HepG2 (cell line): ENCODE measurements around the gene MED19. TPM values are rescaled to one million over a fixed set of nuclear protein-coding genes. Genes with fewer than 3 reads are reported as not detected.

Source experiments
- ATAC-seq: fragments of 200-7000 bp; cut with Tn5 transposase; 3 replicates; pipeline ENCODE4 v1.9.1; 2020; ENCODE audit warnings: mild to moderate bottlenecking, moderate library complexity
- BruUV-seq: library from RNA; stranded (reverse); fragments of 400-500 nt; replicated peaks from 2 replicates; lab custom pipeline; 2021; lab: Mats Ljungman, UMichigan
- CTCF ChIA-PET: fragments of 300-600 bp; formaldehyde crosslinking; extraction: SDS; loops from one replicate; lab custom pipeline; 2021; ENCODE audit warnings: low total read pairs, inconsistent platforms, low intra/inter-chr PET ratio; lab: Yijun Ruan, JAX
- POLR2A ChIA-PET: fragments of 350-600 bp; sonication (Branson Sonifier 250); formaldehyde crosslinking; loops from one replicate; lab custom pipeline; 2020; ENCODE audit warnings: antibody characterized with exemption, inconsistent platforms; lab: Yijun Ruan, JAX
- DNase-seq: peaks from one replicate; pipeline ENCODE4 v3.0.0-alpha.2; 2015; ENCODE audit warnings: low spot score
- FAIRE-seq: peaks from 3 replicates; lab custom pipeline; 2011; peaks lifted over from hg19 to GRCh38; lab: Jason Lieb, UNC
- H2AFZ ChIP-seq: one replicate; pipeline ENCODE4 v1.6.1; 2011; ENCODE audit warnings: low read length, inconsistent platforms
- H3K27ac ChIP-seq: fragments of 300-600 bp; 3 replicates; pipeline ENCODE4 v1.8.0; 2011; ENCODE audit warnings: mixed run types, mild to moderate bottlenecking, mixed read lengths, low read length, inconsistent platforms; ENCODE audit not compliant: insufficient read depth; ENCODE audit errors: extremely low read length
- H3K27me3 ChIP-seq, 2 experiments: fragments of 200-600 bp in 1 of 2; 2 replicates in 1 of 2; 3 replicates in 1 of 2; pipeline versions ENCODE4 v1.6.0 to v1.8.0; 2011; ENCODE audit warnings: low read length in 2 of 2, mild to moderate bottlenecking in 2 of 2, moderate library complexity in 2 of 2, inconsistent platforms in 1 of 2; ENCODE audit not compliant: insufficient read depth in 2 of 2, control insufficient read depth in 1 of 2
- H3K36me3 ChIP-seq, 2 experiments: fragments of 200-600 bp in 1 of 2; replicated peaks in 1 of 2; 2 replicates in 1 of 2; 3 replicates in 1 of 2; pipeline versions ENCODE4 v1.5.1 to v1.8.0; 2011; ENCODE audit warnings: low read length in 2 of 2, inconsistent platforms in 1 of 2; ENCODE audit not compliant: insufficient read depth in 2 of 2, control insufficient read depth in 1 of 2
- H3K4me1 ChIP-seq: 2 replicates; pipeline ENCODE4 v1.5.1; 2012; ENCODE audit warnings: low read length, inconsistent platforms; ENCODE audit not compliant: insufficient read depth
- H3K4me2 ChIP-seq: 2 replicates; pipeline ENCODE4 v1.6.0; 2011; ENCODE audit warnings: low read depth, low read length, inconsistent platforms
- H3K4me3 ChIP-seq, 3 experiments: fragments of 200-600 bp in 1 of 3; sonication (generic), shearing (Covaris generic) in 1 of 3; replicated peaks in 1 of 3; 2 replicates each; pipeline ENCODE4 v1.5.1; 2011 to 2016; ENCODE audit warnings: low read length in 3 of 3, inconsistent platforms in 2 of 3, low read depth in 2 of 3, mild to moderate bottlenecking in 2 of 3, control low read depth in 1 of 3, mixed read lengths in 1 of 3; ENCODE audit not compliant: insufficient read depth in 1 of 3
- H3K79me2 ChIP-seq: one replicate; pipeline ENCODE4 v1.6.1; 2011; ENCODE audit warnings: low read length, inconsistent platforms; ENCODE audit not compliant: insufficient read depth
- H3K9ac ChIP-seq: 2 replicates; pipeline ENCODE4 v1.6.0; 2011; ENCODE audit warnings: mild to moderate bottlenecking, low read depth, low read length, inconsistent platforms; ENCODE audit not compliant: insufficient read depth
- H3K9me3 ChIP-seq: 2 replicates; pipeline ENCODE4 v1.5.1; 2012; ENCODE audit warnings: mild to moderate bottlenecking, low read length
- H4K20me1 ChIP-seq: 2 replicates; pipeline ENCODE4 v1.6.0; 2011; ENCODE audit warnings: inconsistent platforms, mild to moderate bottlenecking, low read length, moderate library complexity; ENCODE audit not compliant: insufficient read depth
- FOSL1 ChIP-seq: sonication (generic); formaldehyde crosslinking; IDR thresholded peaks from 2 replicates; pipeline ENCODE4 v1.9.0; 2021; ENCODE audit warnings: missing genetic modification reagents, borderline replicate concordance
- SOX13 ChIP-seq, 3 experiments: fragments of 450-650 bp in 1 of 3; sonication (generic) in 1 of 3; formaldehyde crosslinking in 1 of 3; IDR thresholded peaks in 2 of 3; conservative IDR thresholded peaks in 1 of 3; 2 replicates each; pipeline versions ENCODE4 v1.5.0 to v1.6.1; 2016 to 2020; ENCODE audit warnings: antibody characterized with exemption in 1 of 3, mild to moderate bottlenecking in 1 of 3, missing compliant biosample characterization in 1 of 3, missing genetic modification reagents in 1 of 3, moderate library complexity in 1 of 3
- TOPORS ChIP-seq: sonication (generic); formaldehyde crosslinking; IDR thresholded peaks from 2 replicates; pipeline ENCODE4 v1.8.0; 2023; ENCODE audit warnings: mild to moderate bottlenecking, missing genetic modification reagents
- USF2 ChIP-seq, 2 experiments: sonication (generic) in 1 of 2; formaldehyde crosslinking in 1 of 2; IDR thresholded peaks; 2 replicates each; pipeline versions ENCODE4 v1.5.1 to v1.6.1; 2011 to 2020; ENCODE audit warnings: borderline replicate concordance in 1 of 2, low read depth in 1 of 2, low read length in 1 of 2, mild to moderate bottlenecking in 1 of 2, missing genetic modification reagents in 1 of 2, moderate library complexity in 1 of 2
- YEATS4 ChIP-seq: sonication (generic); formaldehyde crosslinking; IDR thresholded peaks from 2 replicates; pipeline ENCODE4 v1.4.0; 2020; ENCODE audit warnings: missing genetic modification reagents, borderline replicate concordance
- ZFP37 ChIP-seq: sonication (generic); formaldehyde crosslinking; IDR thresholded peaks from 2 replicates; pipeline ENCODE4 v1.4.0; 2020; ENCODE audit warnings: missing genetic modification reagents, borderline replicate concordance
- ZNF225 ChIP-seq: sonication (generic); formaldehyde crosslinking; IDR thresholded peaks from 2 replicates; pipeline ENCODE4 v1.4.0; 2020; ENCODE audit warnings: mild to moderate bottlenecking, missing genetic modification reagents
- WGBS: methylation state at CpG from one replicate; pipeline ENCODE4 v1.1.6; 2017; ENCODE audit warnings: low lambda C conversion rate; 5-methylcytosine and 5-hydroxymethylcytosine counted together
- in situ Hi-C: cut with HindIII; loops from 2 replicates; pipeline ENCODE4 v1.10.0; 2017; ENCODE audit warnings: low pct_unique_long_range_greater_than_20kb; ENCODE audit not compliant: extremely low pct_ligation_motif_present
- intact Hi-C: fragments of 100-400 bp; cut with micrococcal nuclease; formaldehyde crosslinking; loops from one replicate; pipeline ENCODE4 v1.10.0; 2022; ENCODE audit not compliant: unreplicated experiment
- polyA plus RNA-seq, 8 experiments: library from polyadenylated mRNA; depleted of rRNA in 3 of 8; stranded (reverse) in 7 of 8; unstranded in 1 of 8; fragments of >200 nt; fragmentation: Illumina TruSeq in 4 of 8; extraction: Trizol in 4 of 8; gene quantifications; 2 replicates each; pipeline versions ENCODE4 v1.2.1 to v1.2.3, GENCODE V29; 2011 to 2016; ENCODE audit warnings: low read depth in 4 of 8, missing spikeins in 1 of 8, mixed read lengths in 1 of 8; ENCODE audit not compliant: insufficient read depth in 1 of 8
- total RNA-seq, 5 experiments: library from RNA; depleted of rRNA; stranded (reverse); fragments of >200 nt; fragmentation: Illumina TruSeq; extraction: Trizol; gene quantifications; 2 replicates each; pipeline ENCODE4 v1.2.3, GENCODE V29; 2016; ENCODE audit warnings: low read depth in 1 of 5

MED19 gene
- total and polyA plus RNA-seq, 2 of the 13 experiments (the other 11 are each of a cell fraction or from before 2014, with no cell fraction given) = 12.9 to 13.8 TPM

- TF ChIP-seq ZFP37 (CRISPR knock-in tag) (no peak), USF2 (IDR thresholded peaks at IDR 0.05; ENCODE audit: low read depth, low read length) (no peak), USF2 (CRISPR knock-in tag; IDR thresholded peaks at IDR 0.05; ENCODE audit: borderline replicate concordance) (no peak), SOX13 (IDR thresholded peaks at IDR 0.05) (no peak), SOX13 (CRISPR knock-in tag; conservative IDR thresholded peaks at IDR 0.05 in 1 of 2, IDR thresholded peaks at IDR 0.05 in 1 of 2) (no peak), YEATS4 (CRISPR knock-in tag) (no peak)
These were observed 23.7 kb upstream of the MED19 start (continued) for GRCh38 chr11:57735619-57736298.

- Histone ChIP-seq H3K27ac (no peak overlapping the region), H3K27me3 (no peaks in the 10 kb centered on the region), H3K79me2 (peaks cover 39% of the 10 kb centered on the region), H3K9ac (no peak overlapping the region), H4K20me1 (peaks cover 3% of the 10 kb centered on the region; the same call in 1 of the 2 replicates), H3K4me3 (no peak overlapping the region), H2AFZ (no peak overlapping the region), H3K4me2 (no peak overlapping the region), H3K36me3 (peaks cover 4 to 25% of the 10 kb centered on the region in 2 experiments), H3K4me1 (no peaks in the 10 kb centered on the region), H3K9me3 (no peaks in the 10 kb centered on the region)
- POLR2A ChIA-PET = interaction anchor here (1.4 kb wide), 1 partner anchor 9 kb away, joined by 4 read pairs; the partner anchor contains the start of gene SELENOH
- FAIRE-seq (no peak), ATAC-seq (no peak), DNase-seq (no peak)
- BruUV-seq = TSS peak; percentile 22
- intact Hi-C loops (no loop called here), in situ Hi-C loops (no loop called here)
- CTCF ChIA-PET = no interaction called here
- no peak for TF ChIP-seq TOPORS (CRISPR knock-in tag)
- no peak for TF ChIP-seq ZNF225 (CRISPR knock-in tag)
- no peak for TF ChIP-seq FOSL1
- whole genome bisulfite sequencing = 100% methylated on average over 1 of the region's 1 CpG
These were observed 20.6 kb upstream of the MED19 start for GRCh38 chr11:57732661-57733060.
